IMR-90 (cell line): ENCODE data around the gene ZNF800. TPM values are rescaled to one million over a fixed set of nuclear protein-coding genes. Genes with fewer than 3 reads are reported as not detected.

Source experiments
- ATAC-seq: fragments of 200-7000 bp; cut with Tn5 transposase; 2 replicates; pipeline ENCODE4 v1.9.1; 2020; ENCODE audit warnings: low read depth, mild to moderate bottlenecking, moderate library complexity
- BruUV-seq: library from RNA; stranded (reverse); fragments of 400-500 nt; replicated peaks from 2 replicates; lab custom pipeline; 2021; lab: Mats Ljungman, UMichigan
- CTCF ChIA-PET: fragments of 300-600 bp; formaldehyde crosslinking; extraction: SDS; loops from one replicate; lab custom pipeline; 2021; ENCODE audit warnings: antibody characterized with exemption; lab: Yijun Ruan, JAX
- POLR2A ChIA-PET: fragments of 300-600 bp; sonication (Branson Sonifier 250); formaldehyde crosslinking; loops from one replicate; lab custom pipeline; 2022; ENCODE audit warnings: antibody characterized with exemption; ENCODE audit not compliant: unreplicated experiment; lab: Charles Lee
- DNase-seq: peaks from one replicate; pipeline ENCODE4 v3.0.0; 2013
- H2AFZ ChIP-seq: replicated peaks from 2 replicates; pipeline ENCODE3; 2013; ENCODE audit warnings: low read length, mild to moderate bottlenecking; ENCODE audit not compliant: poor library complexity
- H2AK5ac ChIP-seq: 2 replicates; pipeline ENCODE4 v1.6.1; 2013; ENCODE audit warnings: low read depth, low read length, inconsistent platforms
- H2AK9ac ChIP-seq: replicated peaks from 2 replicates; pipeline ENCODE3; 2013; ENCODE audit warnings: mild to moderate bottlenecking, low read depth, low read length, moderate library complexity; ENCODE audit not compliant: poor library complexity
- H2BK120ac ChIP-seq: 2 replicates; pipeline ENCODE4 v1.6.1; 2013; ENCODE audit warnings: low read depth, low read length, inconsistent platforms
- H2BK15ac ChIP-seq: 3 replicates; pipeline ENCODE4 v1.6.1; 2013; ENCODE audit warnings: low read depth, low read length, inconsistent platforms
- H2BK20ac ChIP-seq: 2 replicates; pipeline ENCODE4 v1.6.1; 2013; ENCODE audit warnings: low read depth, mild to moderate bottlenecking, inconsistent platforms, low read length, moderate library complexity
- H2BK5ac ChIP-seq: 2 replicates; pipeline ENCODE4 v1.6.1; 2013; ENCODE audit warnings: mild to moderate bottlenecking, low read depth, low read length, inconsistent platforms; ENCODE audit not compliant: poor library complexity, severe bottlenecking
- H3K14ac ChIP-seq: replicated peaks from 2 replicates; pipeline ENCODE4 v1.6.1; 2013; ENCODE audit warnings: low read depth, low read length, inconsistent platforms
- H3K18ac ChIP-seq: 2 replicates; pipeline ENCODE4 v1.6.1; 2013; ENCODE audit warnings: low read depth, low read length, control low read depth
- H3K23ac ChIP-seq: 2 replicates; pipeline ENCODE4 v1.6.1; 2013; ENCODE audit warnings: low read depth, low read length, inconsistent platforms
- H3K27ac ChIP-seq: 2 replicates; pipeline ENCODE4 v1.5.1; 2013; ENCODE audit warnings: mild to moderate bottlenecking, control low read depth, low read length; ENCODE audit not compliant: insufficient read depth
- H3K27me3 ChIP-seq: 2 replicates; pipeline ENCODE4 v1.6.1; 2013; ENCODE audit warnings: low read length; ENCODE audit not compliant: control insufficient read depth, insufficient read depth
- H3K36me3 ChIP-seq: 2 replicates; pipeline ENCODE4 v1.6.1; 2013; ENCODE audit warnings: low read length, mixed read lengths; ENCODE audit not compliant: control insufficient read depth, insufficient read depth
- H3K4ac ChIP-seq: 2 replicates; pipeline ENCODE4 v1.6.1; 2013; ENCODE audit warnings: low read depth, low read length, inconsistent platforms
- H3K4me1 ChIP-seq: 2 replicates; pipeline ENCODE4 v1.6.1; 2013; ENCODE audit warnings: low read length, mixed read lengths; ENCODE audit not compliant: control insufficient read depth, insufficient read depth
- H3K4me2 ChIP-seq: 2 replicates; pipeline ENCODE4 v1.6.1; 2013; ENCODE audit warnings: low read depth, mild to moderate bottlenecking, control low read depth, low read length, moderate library complexity
- H3K4me3 ChIP-seq: 2 replicates; pipeline ENCODE4 v1.5.1; 2013; ENCODE audit warnings: low read depth, mild to moderate bottlenecking, control low read depth, low read length, moderate library complexity; ENCODE audit not compliant: insufficient read depth
- H3K56ac ChIP-seq: 2 replicates; pipeline ENCODE4 v1.6.1; 2013; ENCODE audit warnings: low read length, inconsistent platforms; ENCODE audit not compliant: insufficient read depth; ENCODE audit errors: extremely low read depth
- H3K79me1 ChIP-seq, 2 experiments: 2 replicates each; pipeline ENCODE4 v1.6.1; 2013; ENCODE audit warnings: low read length in 2 of 2, inconsistent platforms in 1 of 2, low read depth in 1 of 2
- H3K9ac ChIP-seq: 2 replicates; pipeline ENCODE4 v1.6.1; 2013; ENCODE audit warnings: low read depth, low read length, control low read depth
- H3K9me1 ChIP-seq: 2 replicates; pipeline ENCODE4 v1.6.1; 2013; ENCODE audit warnings: low read length, inconsistent platforms; ENCODE audit not compliant: insufficient read depth
- H3K9me3 ChIP-seq: 2 replicates; pipeline ENCODE4 v1.6.1; 2013; ENCODE audit warnings: low read length; ENCODE audit not compliant: control insufficient read depth, insufficient read depth
- H4K20me1 ChIP-seq: 2 replicates; pipeline ENCODE4 v1.6.1; 2013; ENCODE audit warnings: low read length, inconsistent platforms; ENCODE audit not compliant: insufficient read depth
- H4K5ac ChIP-seq: 2 replicates; pipeline ENCODE4 v1.6.1; 2013; ENCODE audit warnings: mild to moderate bottlenecking, low read depth, low read length, control low read depth
- H4K8ac ChIP-seq, 2 experiments: 2 replicates each; pipeline ENCODE4 v1.6.1; 2013; ENCODE audit warnings: low read depth in 2 of 2, low read length in 2 of 2, control low read depth in 1 of 2, inconsistent platforms in 1 of 2
- H4K91ac ChIP-seq: 2 replicates; pipeline ENCODE4 v1.6.1; 2013; ENCODE audit warnings: low read depth, low read length, inconsistent platforms; ENCODE audit not compliant: insufficient read depth
- CTCF ChIP-seq: conservative IDR thresholded peaks from 2 replicates; pipeline ENCODE4 v1.5.1; 2012; ENCODE audit warnings: mild to moderate bottlenecking, low read depth, low read length, improper control_type of control experiment
- FOS ChIP-seq: fragments of 150-350 bp; IDR thresholded peaks from 2 replicates; pipeline ENCODE4 v1.6.1; 2016; ENCODE audit warnings: low read depth, low read length
- MAFK ChIP-seq: IDR thresholded peaks from 2 replicates; pipeline ENCODE4 v1.6.1; 2012; ENCODE audit warnings: low read depth, low read length, improper control_type of control experiment
- MAZ ChIP-seq: IDR thresholded peaks from 2 replicates; pipeline ENCODE4 v1.6.1; 2012; ENCODE audit warnings: low read depth, mild to moderate bottlenecking, low read length, improper control_type of control experiment, moderate library complexity, borderline replicate concordance
- RAD21 ChIP-seq: IDR thresholded peaks from 2 replicates; pipeline ENCODE4 v1.6.1; 2012; ENCODE audit warnings: low read length, improper control_type of control experiment
- WGBS, 2 experiments: methylation state at CpG; one replicate each; pipeline versions ENCODE4 v1.1.5 to v1.1.7; 2013; ENCODE audit warnings: missing lambda C conversion rate in 2 of 2; ENCODE audit not compliant: insufficient read length in 1 of 2; ENCODE audit errors: extremely low coverage in 2 of 2; 5-methylcytosine and 5-hydroxymethylcytosine counted together
- dilution Hi-C: fragments of 300-500 bp; cut with HindIII; formaldehyde crosslinking; loops from one replicate; pipeline ENCODE4 v1.14.3; 2018; ENCODE audit warnings: low sequenced_read_pairs; ENCODE audit not compliant: unreplicated experiment
- in situ Hi-C: fragments of 300-500 bp; cut with MboI; formaldehyde crosslinking; loops from 3 replicates; pipeline ENCODE4 v1.14.3; 2019; ENCODE audit warnings: low sequenced_read_pairs, inconsistent platforms, mixed read lengths
- intact Hi-C: fragments of 100-400 bp; cut with micrococcal nuclease; formaldehyde crosslinking; loops from 2 replicates; pipeline ENCODE4 v1.10.0; 2022
- polyA plus RNA-seq, 3 experiments: library from polyadenylated mRNA; depleted of rRNA; stranded (reverse); fragments of >200 nt; gene quantifications; 2 replicates each; pipeline ENCODE4 v1.2.3, GENCODE V29; 2012; ENCODE audit warnings: low replicate concordance in 1 of 3
- total RNA-seq: library from RNA; depleted of rRNA; stranded (reverse); fragments of >200 nt; gene quantifications from 2 replicates; pipeline ENCODE4 v1.2.3, GENCODE V29; 2012

The ZNF800 gene
- total and polyA plus RNA-seq, 2 of the 4 experiments (the other 2 are of a cell fraction): 6.9 to 13.1 TPM

- ChIA-PET CTCF (no interaction called here), POLR2A (no interaction called here)
- no peak overlapping the region for H2AFZ ChIP-seq
- no peaks in the 10 kb centered on the region for H3K9me3 ChIP-seq
- no peaks in the 10 kb centered on the region for H4K20me1 ChIP-seq
- no peak overlapping the region for H4K91ac ChIP-seq
- no peak overlapping the region for H2AK9ac ChIP-seq
- no peaks in the 10 kb centered on the region for H3K79me1 ChIP-seq
- no peak overlapping the region for H2BK120ac ChIP-seq
- H3K4me2 ChIP-seq: no peak overlapping the region
- no peak overlapping the region for H3K14ac ChIP-seq
- H3K56ac ChIP-seq: no peak overlapping the region
- no peaks in the 10 kb centered on the region for H3K9me1 ChIP-seq
- no peak overlapping the region for H3K27ac ChIP-seq
- BruUV-seq: no TSS peak
- TF ChIP-seq MAFK: no peak
- TF ChIP-seq CTCF: no peak
- no peak for TF ChIP-seq FOS
- TF ChIP-seq MAZ: no peak
- TF ChIP-seq RAD21: 0 out of 2 replicates have a peak, but pooled peaks have one; percentile 8
- no CpG with 5 or more reads among the region's 4 CpGs for WGBS, 2 experiments
- no peak overlapping the region for H3K4me3 ChIP-seq
- H2BK20ac ChIP-seq: no peak overlapping the region
- dilution Hi-C loops (no loop called here), intact Hi-C loops (no loop called here), in situ Hi-C loops (no loop called here)
- H3K18ac ChIP-seq: no peak overlapping the region
- no peak overlapping the region for H2AK5ac ChIP-seq
- H4K8ac ChIP-seq: no peak overlapping the region
- no peak overlapping the region for H3K9ac ChIP-seq
- ATAC-seq (peak; percentile 56), DNase-seq (no peak)
- H3K23ac ChIP-seq: no peak overlapping the region
- H3K4ac ChIP-seq: no peak overlapping the region
- no peak overlapping the region for H2BK5ac ChIP-seq
- no peaks in the 10 kb centered on the region for H3K4me1 ChIP-seq
- H3K36me3 ChIP-seq: no peaks in the 10 kb centered on the region
- H2BK15ac ChIP-seq: no peak overlapping the region
- no peak overlapping the region for H4K5ac ChIP-seq
- H3K27me3 ChIP-seq: peaks cover 2% of the 10 kb centered on the region; the same call in 1 of the 2 replicates
Measured at GRCh38 chr7:127409629-127410028, 17.1 kb upstream of the ZNF800 start.
